ENCODE results near the gene FYCO1. TPM values are rescaled to one million over a fixed set of nuclear protein-coding genes. Genes with fewer than 3 reads are reported as not detected.

Gene FYCO1
- total RNA-seq, 1 experiment from 2014 or later, result 11.3 TPM

- no peak for DNase-seq (ENCODE audit: low spot score)
- in situ Hi-C loops (cut with HindIII; ENCODE audit: low sequenced_read_pairs), result no loop called here
Observed at GRCh38 chr3:45950686-45951600, 44.7 kb downstream of the FYCO1 start.

DNA sequence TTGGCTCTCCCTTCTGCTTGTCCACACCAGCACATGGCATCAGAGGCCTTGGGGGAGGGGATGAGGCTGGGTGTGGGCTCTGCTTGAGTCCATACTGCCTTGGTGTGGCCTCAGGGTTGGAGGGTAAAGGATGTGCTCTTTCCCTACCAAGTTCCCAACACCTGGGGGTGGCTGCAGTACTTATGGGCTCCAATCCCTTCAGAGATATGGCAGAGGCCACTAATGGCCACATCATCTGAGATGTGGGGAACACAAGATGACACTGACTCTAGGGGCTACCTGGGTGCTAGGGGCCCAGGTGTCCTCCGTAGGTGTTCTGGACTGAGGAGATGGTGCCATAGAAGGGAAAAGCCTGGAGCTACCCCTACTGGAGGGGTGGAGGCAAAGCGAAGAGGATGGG is 45.5 kb downstream of the FYCO1 start:
- no peak for DNase-seq (ENCODE audit: low spot score)
- in situ Hi-C loops (cut with HindIII; ENCODE audit: low sequenced_read_pairs), result no loop called here

- in situ Hi-C loops (cut with HindIII; ENCODE audit: low sequenced_read_pairs), result no loop called here
- DNase-seq (ENCODE audit: low spot score), result no peak
Observed at GRCh38 chr3:45949432-45949831, 46.2 kb downstream of the FYCO1 start.

DNA sequence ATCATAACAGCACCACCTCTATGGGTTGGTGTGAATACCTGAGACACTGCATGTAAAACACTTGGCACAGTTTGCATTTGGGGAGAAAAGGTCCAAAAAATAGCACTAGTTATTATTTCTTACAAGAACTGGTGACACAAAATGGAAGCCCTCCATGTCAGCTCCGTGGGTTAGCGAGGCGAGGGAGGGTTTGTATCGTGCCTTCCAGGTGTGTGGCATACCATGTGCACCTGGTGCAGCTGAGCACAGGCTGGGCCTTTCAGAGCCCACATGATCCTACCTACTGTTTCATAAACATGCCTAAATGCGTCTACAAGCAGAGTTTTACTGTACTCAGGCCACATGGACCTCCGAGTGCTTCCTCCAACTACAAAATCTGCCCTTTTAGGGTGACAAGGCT is 46.7 kb downstream of the FYCO1 start:
- no peak for DNase-seq (ENCODE audit: low spot score)
- in situ Hi-C loops (cut with HindIII; ENCODE audit: low sequenced_read_pairs), result no loop called here

GRCh38 chr3:45948311-45948781 is 47.3 kb downstream of the FYCO1 start:
- in situ Hi-C loops (cut with HindIII; ENCODE audit: low sequenced_read_pairs), result no loop called here
- DNase-seq (ENCODE audit: low spot score), result no peak

- in situ Hi-C loops (cut with HindIII; ENCODE audit: low sequenced_read_pairs), result no loop called here
- no peak for DNase-seq (ENCODE audit: low spot score)
Observed at GRCh38 chr3:45947361-45947760, 48.3 kb downstream of the FYCO1 start.

DNA sequence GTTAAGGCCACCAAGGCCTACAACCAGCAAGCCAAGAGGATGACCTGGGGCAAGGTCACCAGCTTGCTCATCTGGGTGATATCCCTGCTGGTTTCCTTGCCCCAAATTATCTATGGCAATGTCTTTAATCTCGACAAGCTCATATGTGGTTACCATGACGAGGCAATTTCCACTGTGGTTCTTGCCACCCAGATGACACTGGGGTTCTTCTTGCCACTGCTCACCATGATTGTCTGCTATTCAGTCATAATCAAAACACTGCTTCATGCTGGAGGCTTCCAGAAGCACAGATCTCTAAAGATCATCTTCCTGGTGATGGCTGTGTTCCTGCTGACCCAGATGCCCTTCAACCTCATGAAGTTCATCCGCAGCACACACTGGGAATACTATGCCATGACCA is 48.7 kb downstream of the FYCO1 start:
- no peak for DNase-seq (ENCODE audit: low spot score)
- in situ Hi-C loops (cut with HindIII; ENCODE audit: low sequenced_read_pairs), result no loop called here

GRCh38 chr3:45946307-45946706 is 49.3 kb downstream of the FYCO1 start:
- in situ Hi-C loops (cut with HindIII; ENCODE audit: low sequenced_read_pairs), result no loop called here
- DNase-seq (ENCODE audit: low spot score), result no peak

DNA sequence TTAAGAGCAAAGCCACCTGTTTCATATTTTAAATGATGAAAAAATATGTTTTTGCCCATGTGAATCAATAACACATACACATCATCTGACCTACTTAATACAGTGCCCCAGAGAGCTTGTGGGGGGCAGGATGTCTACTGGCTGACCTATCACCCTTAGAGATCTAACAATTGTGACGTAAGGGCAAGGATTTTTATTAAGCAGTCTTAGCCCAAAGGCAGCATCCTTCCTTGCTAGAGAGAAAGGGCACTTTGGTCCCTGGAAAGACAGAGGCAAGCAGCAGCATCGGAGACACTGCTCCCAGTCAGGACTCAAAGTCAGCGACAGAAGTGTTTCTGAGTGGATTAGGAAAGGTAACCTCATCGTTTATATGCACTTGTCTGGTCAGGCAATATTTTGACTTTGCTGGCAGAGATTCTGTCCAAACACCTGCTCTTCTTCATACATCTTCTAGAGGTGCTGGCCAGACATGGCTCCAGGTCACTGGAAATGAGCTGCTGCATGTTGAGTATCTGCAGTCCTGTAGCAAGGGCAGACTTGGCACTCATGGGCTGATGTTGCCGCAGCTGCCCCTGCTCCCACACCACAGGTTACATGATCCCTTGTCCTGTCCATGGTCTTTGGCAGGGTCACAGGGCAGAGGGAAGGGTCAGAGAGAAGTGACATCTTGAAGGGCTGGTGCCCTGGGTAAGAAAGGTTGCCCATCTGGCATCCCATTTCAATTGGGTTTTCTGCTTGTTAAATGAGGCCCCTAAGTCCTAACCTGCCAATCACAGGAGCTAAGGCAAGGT is 50.6 kb downstream of the FYCO1 start:
- in situ Hi-C loops (cut with HindIII; ENCODE audit: low sequenced_read_pairs), result no loop called here

GRCh38 chr3:45943207-45943846 is 52.3 kb downstream of the FYCO1 start, which contains the start of gene CXCR6:
Gene CXCR6, plus strand, starts transcription at chr3:45943464. Its CDS starts 3,018 bp downstream, at chr3:45946482.
- in situ Hi-C loops (cut with HindIII; ENCODE audit: low sequenced_read_pairs), result no loop called here
- no peak for DNase-seq (ENCODE audit: low spot score)

More for the DNA sequence above, 50.6 kb downstream of the FYCO1 start:
- no peak for DNase-seq (ENCODE audit: low spot score)

DNA sequence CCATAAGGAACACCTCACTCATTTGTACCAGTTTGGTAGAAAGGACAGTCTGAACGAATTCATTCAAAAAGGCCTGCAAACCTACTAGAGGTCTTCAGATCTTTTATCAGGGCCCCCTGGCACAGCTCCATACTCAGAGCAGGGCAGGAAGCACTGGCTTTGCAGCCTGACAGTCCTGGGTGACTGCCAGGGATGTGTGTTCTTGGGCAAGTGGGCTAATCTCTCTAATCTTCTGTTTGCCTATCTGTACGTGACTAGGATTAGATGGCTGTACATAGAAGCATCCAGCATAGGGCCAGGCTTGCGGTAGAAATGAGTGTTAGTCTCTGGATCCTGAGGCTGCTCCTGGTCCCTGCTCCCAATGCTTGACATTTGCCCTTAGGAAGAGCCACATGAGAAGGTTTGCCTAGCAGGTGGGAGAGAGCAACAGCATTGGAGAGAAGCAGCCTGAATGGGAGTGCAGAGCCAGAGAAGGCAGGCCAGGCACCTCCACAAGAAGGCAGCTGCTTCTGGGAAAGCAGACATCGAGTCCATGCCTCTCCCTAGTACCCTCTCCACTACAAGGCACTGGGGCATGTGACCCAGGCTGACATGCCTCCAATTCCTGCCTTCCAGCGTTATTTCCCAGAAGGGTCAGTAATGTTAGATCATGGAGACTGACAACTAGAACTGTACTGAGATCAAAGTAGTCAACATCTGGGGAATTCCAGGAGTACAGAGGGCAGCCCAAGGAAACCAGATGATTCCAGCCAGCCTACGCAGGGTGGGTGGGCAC is 53.4 kb downstream of the FYCO1 start:
- in situ Hi-C loops (cut with HindIII; ENCODE audit: low sequenced_read_pairs), result no loop called here

GRCh38 chr3:45940781-45941365 is 54.8 kb downstream of the FYCO1 start:
- in situ Hi-C loops (cut with HindIII; ENCODE audit: low sequenced_read_pairs), result no loop called here
- no peak for DNase-seq (ENCODE audit: low spot score)

More for the DNA sequence above, 53.4 kb downstream of the FYCO1 start:
- no peak for DNase-seq (ENCODE audit: low spot score)

GRCh38 chr3:45940004-45940780 is 55.4 kb downstream of the FYCO1 start:
- in situ Hi-C loops (cut with HindIII; ENCODE audit: low sequenced_read_pairs), result no loop called here
- no peak for DNase-seq (ENCODE audit: low spot score)

DNA sequence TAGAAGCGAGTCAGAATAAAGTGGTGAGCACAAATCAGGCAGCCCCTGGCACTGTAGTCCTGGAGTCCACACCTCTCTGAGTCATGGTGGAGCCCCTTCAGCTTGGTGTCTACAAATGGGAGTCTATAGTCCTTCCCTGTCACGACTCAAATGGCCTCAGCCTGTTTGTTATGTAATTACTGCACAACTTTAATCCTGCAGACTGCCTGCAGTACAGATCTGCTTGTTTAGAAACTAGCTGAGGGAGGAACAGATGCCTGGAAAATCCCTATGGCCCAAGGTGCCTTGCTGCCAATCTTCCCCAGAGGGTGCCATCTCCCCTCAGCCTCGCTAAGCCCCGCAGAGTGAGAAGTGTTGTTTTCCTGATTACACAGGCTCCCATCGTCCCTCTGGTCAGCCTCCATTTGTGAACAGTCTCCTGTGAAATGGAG is 56.3 kb downstream of the FYCO1 start:
- DNase-seq (ENCODE audit: low spot score), result peak; percentile 60
- in situ Hi-C loops (cut with HindIII; ENCODE audit: low sequenced_read_pairs), result no loop called here

DNA sequence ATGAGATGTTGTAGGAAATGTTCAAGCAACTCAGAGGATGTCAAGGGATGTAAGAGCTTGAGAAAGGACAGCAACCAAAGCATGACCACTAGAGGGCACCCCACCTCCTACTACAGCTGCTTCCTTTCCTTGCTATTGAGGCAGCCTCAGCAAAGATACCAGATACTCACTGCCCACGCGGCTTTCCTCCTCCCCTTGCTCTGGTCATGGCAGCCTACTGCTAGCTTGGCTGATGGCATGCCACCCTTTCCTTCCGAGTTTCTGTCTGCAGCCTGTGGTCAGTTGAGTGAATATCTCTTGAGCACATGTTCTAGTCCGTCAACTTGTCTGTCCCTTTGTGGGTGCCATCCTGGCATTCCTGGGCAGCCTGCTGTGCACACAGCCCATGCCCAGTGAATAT is 56.8 kb downstream of the FYCO1 start:
- peak; percentile 94 for DNase-seq (ENCODE audit: low spot score)
- in situ Hi-C loops (cut with HindIII; ENCODE audit: low sequenced_read_pairs), result no loop called here

- in situ Hi-C loops (cut with HindIII; ENCODE audit: low sequenced_read_pairs), result no loop called here
- DNase-seq (ENCODE audit: low spot score), result no peak
Observed at GRCh38 chr3:45938043-45938435, 57.6 kb downstream of the FYCO1 start.

- in situ Hi-C loops (cut with HindIII; ENCODE audit: low sequenced_read_pairs), result no loop called here
- DNase-seq (ENCODE audit: low spot score), result no peak
Observed at GRCh38 chr3:45937206-45938042, 58.2 kb downstream of the FYCO1 start.

All from G401 (cell line).